Limb (tissue), 2 donors: ENCODE results near the gene GIPC3.

Experiments
- DNase-seq, 2 donors: peaks; one replicate each; pipeline ENCODE4 v3.0.0-alpha.2; 2016; ENCODE audit errors: extremely low spot score in 2 of 2

GIPC3 gene

GRCh38 chr19:3604987-3605343, 19.7 kb downstream of the GIPC3 start:
- DNase-seq, result no peak

- no peak for DNase-seq
Observed at GRCh38 chr19:3605361-3605760, 20.1 kb downstream of the GIPC3 start.

DNA sequence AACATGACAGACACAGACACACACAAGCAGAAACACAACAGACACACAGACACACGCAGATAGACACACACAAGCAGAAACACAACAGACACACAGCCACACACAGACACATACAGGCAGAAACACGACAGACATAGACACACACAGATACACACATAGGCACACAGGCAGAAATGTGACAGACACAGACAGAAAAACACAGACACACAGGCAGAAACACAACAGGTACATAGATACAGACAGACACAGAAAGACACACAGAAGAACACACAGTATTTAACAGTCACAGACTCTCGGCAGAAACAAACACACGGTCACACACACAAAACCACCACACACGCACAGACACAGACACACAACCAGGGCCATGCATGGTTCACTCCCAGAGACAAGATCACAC, 20.5 kb downstream of the GIPC3 start:
- DNase-seq, result no peak

DNA sequence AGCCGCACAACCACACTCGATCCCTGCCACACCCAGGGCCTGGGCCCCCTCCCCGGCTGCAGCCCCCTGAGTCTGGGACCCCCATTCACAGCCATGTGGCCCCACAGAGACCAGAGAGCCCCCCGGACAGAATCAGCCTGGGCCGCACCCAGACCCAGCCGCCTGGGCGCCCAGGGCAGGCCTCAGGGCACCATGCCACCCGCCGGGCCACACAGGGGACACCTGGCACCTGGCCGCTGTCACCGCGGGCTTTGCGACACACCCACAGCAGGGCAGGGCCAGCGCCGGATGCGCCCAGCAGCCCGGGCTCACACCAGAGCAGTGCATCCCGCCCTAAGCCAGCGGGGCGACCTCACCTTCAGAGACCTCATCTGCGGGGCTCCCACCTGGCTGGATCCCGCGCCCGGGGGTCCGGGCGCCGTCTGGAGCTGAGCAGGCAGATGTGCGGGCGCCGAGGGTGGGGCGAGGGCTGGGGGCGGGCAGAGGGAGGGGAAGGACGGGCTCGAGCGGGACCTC, 21.0 kb downstream of the GIPC3 start:
- no peak for DNase-seq

- DNase-seq, result peak in 1 of 2 donors; percentile 72
Observed at GRCh38 chr19:3606690-3607289, 21.5 kb downstream of the GIPC3 start, which contains the start of gene TBXA2R. TBXA2R (minus strand) TSS chr19:3606875; CDS start chr19:3600634, 6,241 bp downstream.

GRCh38 chr19:3607303-3608078, 22.2 kb downstream of the GIPC3 start:
- peak in 1 of 2 donors; percentile 55 for DNase-seq

DNA sequence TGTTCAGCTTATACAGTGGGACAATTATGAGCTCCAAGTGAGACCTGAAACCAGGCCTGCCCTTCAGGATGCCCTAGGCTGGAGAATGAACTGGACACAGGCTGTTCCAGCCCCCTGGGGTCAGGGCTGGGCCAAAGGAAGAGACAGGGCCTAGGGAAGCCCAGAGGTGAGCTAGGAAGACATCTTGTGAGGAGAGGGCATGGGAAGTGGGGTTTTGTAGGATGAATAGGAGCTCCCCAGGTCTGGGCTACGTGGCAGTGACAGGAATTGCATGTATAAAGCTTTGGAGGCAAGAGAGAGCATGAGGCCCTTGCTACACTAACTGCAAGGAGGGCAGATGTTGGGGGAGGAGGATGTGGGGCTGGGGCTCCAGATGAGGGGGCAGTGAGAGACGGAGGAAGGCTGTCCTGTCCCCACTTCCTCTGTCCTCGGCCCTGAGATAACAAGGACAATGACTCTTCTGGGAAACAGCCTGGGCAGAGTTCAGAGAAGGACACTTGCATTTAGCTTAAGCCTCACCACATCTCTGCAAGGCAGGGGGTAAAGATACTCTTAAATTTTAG, 22.9 kb downstream of the GIPC3 start:
- no peak for DNase-seq

DNA sequence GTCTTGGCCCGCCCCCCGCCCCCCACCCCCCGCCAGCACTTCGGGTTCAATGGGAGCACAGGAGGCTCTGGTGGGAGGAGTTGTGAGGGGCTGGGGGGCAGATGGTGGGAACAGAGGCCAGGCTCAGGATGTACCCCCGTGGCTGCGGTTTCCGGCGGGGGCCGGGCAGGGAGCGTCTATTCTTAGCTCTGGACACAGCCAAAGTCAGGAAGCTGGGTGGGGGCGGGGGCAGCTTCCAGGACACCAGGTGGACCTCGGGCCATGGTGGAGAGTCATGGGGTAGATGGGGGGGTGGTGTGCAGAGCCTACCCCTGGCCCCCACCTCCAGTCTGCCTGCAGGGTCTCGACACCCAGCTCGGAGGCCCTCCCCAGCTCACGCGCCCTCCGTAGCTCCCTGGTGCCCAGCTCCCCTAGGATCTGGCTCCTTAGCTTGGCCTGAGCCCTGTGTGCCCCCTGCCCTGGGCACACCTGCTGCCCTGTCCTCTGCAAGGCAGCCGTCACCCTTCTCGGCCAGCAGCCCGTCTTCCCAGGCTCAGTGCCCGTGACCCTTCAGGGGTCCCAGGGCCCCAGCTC, 23.6 kb downstream of the GIPC3 start:
- peak in 1 of 2 donors; percentile 33 for DNase-seq

- peak in 1 of 2 donors; percentile 28 for DNase-seq
Observed at GRCh38 chr19:3609779-3610719, 24.8 kb downstream of the GIPC3 start.

DNA sequence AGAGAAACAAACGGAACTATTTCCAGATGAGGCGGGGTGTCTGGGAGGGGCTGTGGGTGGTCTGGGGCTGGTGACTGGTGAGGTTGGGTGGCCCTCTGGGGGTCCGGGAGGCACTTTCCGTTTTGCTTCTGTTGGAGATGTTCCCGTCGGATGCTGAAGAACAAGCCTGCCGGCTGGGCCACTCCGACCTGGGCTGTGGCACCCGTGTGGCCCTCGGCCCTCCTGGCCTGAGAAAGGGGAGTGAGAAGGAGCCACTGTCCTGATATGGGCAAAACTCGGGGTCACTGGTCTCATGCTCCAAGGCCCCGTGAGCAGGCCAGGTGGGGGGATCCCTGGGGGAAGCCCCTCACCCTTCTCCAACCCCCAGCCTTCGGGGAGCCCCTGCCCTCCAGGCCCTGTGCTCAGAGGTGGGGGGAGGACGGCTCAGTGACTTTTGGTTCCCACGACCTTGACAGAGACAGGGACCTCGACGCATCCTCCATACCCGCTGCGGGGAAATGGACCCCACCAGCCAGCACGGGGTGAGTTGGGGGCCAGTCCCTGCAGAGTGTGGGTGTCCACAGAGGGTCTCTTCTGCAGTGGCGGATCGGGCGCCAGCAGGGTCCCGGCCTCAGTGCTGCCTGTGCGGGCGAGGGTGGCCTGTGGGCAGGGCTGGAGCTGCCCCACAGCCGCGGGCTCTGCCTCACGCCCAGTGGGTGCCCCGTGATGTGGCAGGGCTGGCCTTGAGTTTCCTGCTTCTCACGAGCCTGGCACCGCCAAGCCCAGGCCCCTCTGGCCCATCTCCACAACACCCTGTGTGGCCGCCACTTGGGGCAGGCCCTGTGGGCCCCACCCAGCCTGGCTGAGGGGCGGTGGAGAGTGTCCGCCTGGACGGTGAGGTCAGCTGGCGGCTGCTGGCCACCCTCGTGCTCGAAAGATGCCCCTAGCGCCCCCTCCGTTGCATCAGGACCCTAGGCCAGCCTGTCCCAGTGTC, 25.8 kb downstream of the GIPC3 start:
- DNase-seq, result peak in 1 of 2 donors; percentile 28

DNA sequence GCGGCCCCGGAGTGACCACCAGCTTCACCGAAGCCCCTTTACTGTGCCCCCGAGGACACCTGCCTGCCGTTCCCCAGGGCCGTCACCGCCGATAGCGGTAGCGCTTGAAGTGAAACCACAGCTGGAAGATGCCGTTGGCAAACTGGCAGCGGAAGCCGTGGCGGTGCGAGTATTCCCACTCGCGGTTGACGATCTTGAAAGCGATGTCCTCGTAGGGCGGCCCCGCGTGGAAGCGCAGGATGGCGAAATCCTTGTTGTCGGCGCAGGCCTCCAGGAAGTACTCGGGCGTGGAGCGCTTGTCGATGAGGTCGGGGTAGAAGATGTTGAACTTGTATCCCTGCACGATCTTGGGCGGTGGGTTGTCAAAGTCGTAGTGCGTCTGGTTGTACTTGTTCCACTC, 26.6 kb downstream of the GIPC3 start:
- DNase-seq, result no peak

DNA sequence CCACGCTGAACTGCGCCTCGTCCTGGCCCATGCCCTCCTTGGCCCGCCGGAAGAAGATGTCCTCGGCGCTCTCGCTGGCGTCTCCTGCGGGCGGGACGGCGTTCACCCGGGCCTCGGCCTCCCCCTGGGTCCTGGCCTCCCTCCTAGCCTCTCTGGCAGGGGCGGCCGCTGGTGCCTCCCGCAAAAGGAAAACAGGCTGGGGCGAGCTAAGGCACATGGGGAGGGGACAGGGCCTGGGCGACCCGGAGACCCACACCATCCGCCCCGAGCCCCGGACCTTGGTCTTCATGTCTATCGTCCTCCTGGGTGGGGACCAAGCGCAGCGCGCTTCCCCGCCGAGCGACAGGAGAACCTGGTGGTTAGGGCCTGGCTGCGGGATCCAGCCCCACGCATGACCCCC, 27.1 kb downstream of the GIPC3 start:
- no peak for DNase-seq

- no peak for DNase-seq
Observed at GRCh38 chr19:3612901-3613741, 27.8 kb downstream of the GIPC3 start.

- no peak for DNase-seq
Observed at GRCh38 chr19:3613818-3614661, 28.8 kb downstream of the GIPC3 start.

GRCh38 chr19:3614858-3615505, 29.7 kb downstream of the GIPC3 start:
- DNase-seq, result no peak

- no peak for DNase-seq
Observed at GRCh38 chr19:3615524-3616135, 30.4 kb downstream of the GIPC3 start.

GRCh38 chr19:3617463-3617862, 32.2 kb downstream of the GIPC3 start:
- DNase-seq, result no peak
